Suprapubic skin (tissue), 4 donors: ENCODE data around the gene MSANTD3. TPM values are rescaled to one million over a fixed set of nuclear protein-coding genes. Genes with fewer than 3 reads are reported as not detected.

ENCODE experiments used
- DNase-seq, 2 donors: peaks; one replicate each; pipeline ENCODE4 v3.0.0-alpha.2; 2019; ENCODE audit warnings: low spot score in 2 of 2
- H3K27ac ChIP-seq: fragments of 200-600 bp; sonication (generic); one replicate; pipeline ENCODE4 v1.5.1; 2019
- H3K27me3 ChIP-seq: fragments of 200-600 bp; sonication (generic); one replicate; pipeline ENCODE4 v1.5.1; 2019
- H3K36me3 ChIP-seq: fragments of 200-600 bp; sonication (generic); one replicate; pipeline ENCODE4 v1.5.1; 2019
- H3K4me1 ChIP-seq: fragments of 200-600 bp; sonication (generic); one replicate; pipeline ENCODE4 v1.5.1; 2019
- H3K4me3 ChIP-seq: fragments of 200-600 bp; sonication (generic); one replicate; pipeline ENCODE4 v1.5.1; 2019; ENCODE audit warnings: mild to moderate bottlenecking
- H3K9me3 ChIP-seq: fragments of 200-600 bp; sonication (generic); one replicate; pipeline ENCODE4 v1.5.1; 2019
- CTCF ChIP-seq, 2 donors: fragments of 200-600 bp in 1 of 2; fragments of 450-650 bp in 1 of 2; sonication (generic) in 1 of 2; IDR thresholded peaks; one replicate each; pipeline ENCODE4 v1.5.1; 2016 to 2019; ENCODE audit warnings: antibody characterized with exemption in 2 of 2, mild to moderate bottlenecking in 1 of 2, moderate library complexity in 1 of 2
- EP300 ChIP-seq: sonication (generic); formaldehyde crosslinking; IDR thresholded peaks from one replicate; pipeline ENCODE4 v1.6.1; 2017; ENCODE audit warnings: antibody characterized with exemption
- POLR2A ChIP-seq, 2 donors: fragments of 450-650 bp; IDR thresholded peaks; one replicate each; pipeline ENCODE4 v1.6.1; 2017; ENCODE audit warnings: antibody characterized with exemption in 2 of 2, mild to moderate bottlenecking in 2 of 2, moderate library complexity in 2 of 2
- POLR2AphosphoS5 ChIP-seq, 3 donors: sonication (generic); formaldehyde crosslinking; IDR thresholded peaks; one replicate each; pipeline ENCODE4 v1.6.1; 2017; ENCODE audit warnings: antibody characterized with exemption in 3 of 3
- WGBS: methylation state at CpG from one replicate; pipeline ENCODE4 v1.1.5; 2018; 5-methylcytosine and 5-hydroxymethylcytosine counted together
- total RNA-seq, 4 donors: library from RNA; depleted of rRNA; stranded (reverse); fragments of >200 nt; gene quantifications; one replicate each; pipeline ENCODE4 v1.1.0, GENCODE V29; 2016

Gene MSANTD3
- total RNA-seq, 4 donors from 2014 or later: 10.0 to 14.5 (median 12.2) TPM

DNA sequence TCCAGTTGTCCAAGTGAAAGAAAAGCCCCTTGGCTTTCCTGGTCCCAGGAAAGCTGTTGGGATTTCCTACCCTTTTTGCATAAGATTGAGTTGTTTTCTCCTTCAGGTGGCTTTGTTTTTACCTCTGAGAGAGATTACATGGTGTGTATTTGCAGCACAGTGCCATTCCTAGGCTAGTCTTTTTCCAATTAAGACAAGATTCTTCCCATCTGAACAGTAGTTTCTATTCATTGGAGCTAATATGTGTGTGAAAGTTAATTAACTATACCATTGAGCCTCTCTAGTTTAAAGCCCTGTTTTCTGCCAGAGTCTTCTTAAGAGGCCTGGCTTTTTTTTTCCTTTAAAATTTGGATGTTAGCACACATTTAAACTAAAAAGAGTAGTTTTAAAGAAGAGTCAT is 20.1 kb downstream of the MSANTD3 start:
- no peak for TF ChIP-seq POLR2A (IDR thresholded peaks at IDR 0.05)
- no peak for TF ChIP-seq EP300
- no peak for TF ChIP-seq POLR2AphosphoS5 (IDR thresholded peaks at IDR 0.05)
- no peak for TF ChIP-seq CTCF (IDR thresholded peaks at IDR 0.05)
- H3K36me3 ChIP-seq: peaks cover 11% of the 10 kb centered on the region

DNA sequence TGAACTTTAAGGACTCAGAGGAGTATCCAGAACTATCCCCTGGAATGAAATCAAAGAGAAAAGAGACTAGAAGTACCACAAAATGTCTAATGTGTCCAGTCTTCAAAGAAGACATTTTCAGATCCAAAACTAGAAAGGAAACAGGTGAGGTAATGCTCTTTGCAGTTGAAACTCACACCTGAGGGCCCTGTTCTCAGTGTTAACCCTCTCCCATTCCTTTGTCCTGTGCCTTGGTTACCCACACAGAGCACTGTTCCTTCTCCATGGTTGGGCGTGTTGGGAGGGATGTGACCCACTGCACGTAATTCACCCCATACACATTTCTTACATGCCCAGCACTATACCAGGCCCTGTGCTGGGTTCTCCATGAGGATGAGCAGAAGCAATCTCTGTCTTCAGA is 21.3 kb downstream of the MSANTD3 start:
- H3K4me1 ChIP-seq: no peaks in the 10 kb centered on the region
- H3K9me3 ChIP-seq: no peaks in the 10 kb centered on the region
- no peak for DNase-seq
- no peak overlapping the region for H3K4me3 ChIP-seq
- no peak overlapping the region for H3K27ac ChIP-seq
- 97% methylated on average over 2 of the region's 2 CpGs for WGBS
- peaks cover 24% of the 10 kb centered on the region for H3K36me3 ChIP-seq
- H3K27me3 ChIP-seq: no peaks in the 10 kb centered on the region
- no peak for TF ChIP-seq POLR2AphosphoS5 (IDR thresholded peaks at IDR 0.05)
- TF ChIP-seq CTCF (IDR thresholded peaks at IDR 0.05): no peak
- no peak for TF ChIP-seq POLR2A (IDR thresholded peaks at IDR 0.05)
- no peak for TF ChIP-seq EP300

More for the DNA sequence above, 20.1 kb downstream of the MSANTD3 start:
- no peak overlapping the region for H3K27ac ChIP-seq
- no peak overlapping the region for H3K4me3 ChIP-seq
- no peaks in the 10 kb centered on the region for H3K9me3 ChIP-seq
- DNase-seq: no peak
- H3K4me1 ChIP-seq: no peaks in the 10 kb centered on the region
- H3K27me3 ChIP-seq: no peaks in the 10 kb centered on the region

DNA sequence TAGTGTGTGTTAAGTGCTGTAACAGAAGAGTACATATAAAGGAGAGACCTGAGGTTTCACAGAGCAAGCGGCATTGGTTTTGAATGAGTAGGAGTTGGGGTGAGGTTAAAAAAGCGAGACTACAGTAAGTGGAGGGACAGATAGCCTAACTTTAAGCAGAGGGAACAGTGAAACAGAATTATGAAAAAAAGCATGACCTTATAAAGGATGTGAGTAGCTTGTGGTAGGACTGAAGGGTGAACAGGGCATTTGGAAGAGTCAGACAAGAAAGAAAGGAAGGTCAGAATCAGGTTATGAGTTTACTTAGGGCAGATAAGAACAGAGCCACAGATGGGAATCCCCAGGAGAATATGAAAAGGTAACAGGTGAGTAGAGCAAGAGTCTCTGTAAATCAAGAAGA is 22.5 kb downstream of the MSANTD3 start:
- 100% methylated on average over 2 of the region's 2 CpGs for WGBS
- no peak overlapping the region for H3K27ac ChIP-seq
- no peak overlapping the region for H3K4me3 ChIP-seq
- no peak for DNase-seq
- H3K9me3 ChIP-seq: no peaks in the 10 kb centered on the region
- no peaks in the 10 kb centered on the region for H3K27me3 ChIP-seq
- TF ChIP-seq EP300 (no peak), CTCF (IDR thresholded peaks at IDR 0.05) (no peak), POLR2AphosphoS5 (IDR thresholded peaks at IDR 0.05) (no peak), POLR2A (IDR thresholded peaks at IDR 0.05) (no peak)
- H3K36me3 ChIP-seq: peaks cover 26% of the 10 kb centered on the region
- no peaks in the 10 kb centered on the region for H3K4me1 ChIP-seq

DNA sequence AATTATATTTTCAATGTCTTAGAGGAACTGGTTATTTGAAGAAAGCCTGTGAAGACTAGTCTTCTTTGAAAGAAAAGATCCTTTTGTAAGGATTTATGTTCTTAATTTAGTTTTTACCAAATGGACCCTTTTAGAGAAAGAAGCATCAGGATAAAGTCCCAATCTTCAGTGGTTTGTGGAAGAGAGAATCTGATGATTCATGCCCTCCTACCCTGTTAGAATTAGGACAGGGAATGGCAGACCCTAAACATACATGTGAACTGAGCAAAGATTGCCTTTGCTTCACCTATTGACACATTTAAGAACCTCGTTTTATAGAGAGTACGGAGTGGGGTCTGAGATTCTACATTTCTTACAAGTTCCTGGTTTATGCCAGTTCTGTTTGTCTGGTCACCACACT is 26.0 kb downstream of the MSANTD3 start:
- no peaks in the 10 kb centered on the region for H3K9me3 ChIP-seq
- 98% methylated on average over 2 of the region's 2 CpGs for WGBS

DNA sequence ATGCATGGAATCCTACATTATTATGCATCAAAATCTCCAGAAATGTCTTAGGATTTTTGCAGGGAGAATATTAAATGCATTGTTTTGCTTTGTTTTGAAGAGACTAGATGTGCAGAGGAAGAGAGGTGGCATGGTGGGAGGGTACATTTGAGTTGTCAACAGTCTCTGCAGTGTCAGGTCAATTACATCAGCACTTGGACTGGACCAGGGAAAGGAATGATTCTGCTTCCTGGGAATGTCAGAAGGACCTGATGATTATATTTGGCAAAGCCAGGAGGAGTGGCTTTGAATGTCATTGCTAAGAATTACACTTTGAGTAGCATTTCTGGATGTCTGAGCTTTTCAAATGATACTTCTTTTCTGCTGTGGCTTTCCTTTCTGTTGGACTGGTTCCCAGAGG is 28.5 kb downstream of the MSANTD3 start:
- no peak overlapping the region for H3K4me3 ChIP-seq
- no peak for DNase-seq

More for the DNA sequence above, 26.0 kb downstream of the MSANTD3 start:
- no peak for DNase-seq
- H3K4me1 ChIP-seq: no peaks in the 10 kb centered on the region
- H3K27ac ChIP-seq: no peak overlapping the region
- H3K4me3 ChIP-seq: no peak overlapping the region
- no peaks in the 10 kb centered on the region for H3K27me3 ChIP-seq
- H3K36me3 ChIP-seq: peaks cover 26% of the 10 kb centered on the region
- no peak for TF ChIP-seq POLR2A (IDR thresholded peaks at IDR 0.05)
- TF ChIP-seq EP300: no peak
- TF ChIP-seq POLR2AphosphoS5 (IDR thresholded peaks at IDR 0.05): no peak
- no peak for TF ChIP-seq CTCF (IDR thresholded peaks at IDR 0.05)

More for the DNA sequence above, 28.5 kb downstream of the MSANTD3 start:
- Histone ChIP-seq H3K4me1 (no peaks in the 10 kb centered on the region), H3K27me3 (no peaks in the 10 kb centered on the region), H3K9me3 (no peaks in the 10 kb centered on the region), H3K27ac (no peak overlapping the region), H3K36me3 (peaks cover 26% of the 10 kb centered on the region)
- no peak for TF ChIP-seq CTCF (IDR thresholded peaks at IDR 0.05)
- TF ChIP-seq EP300: no peak
- no peak for TF ChIP-seq POLR2A (IDR thresholded peaks at IDR 0.05)
- TF ChIP-seq POLR2AphosphoS5 (IDR thresholded peaks at IDR 0.05): no peak
